ENCODE measurements around the gene SZT2.
"Not testable (repeated sequence)": the region's sequence is repeated elsewhere in the genome, so short reads cannot be mapped to it uniquely, and the experiment has no call there.

Gene SZT2

DNA sequence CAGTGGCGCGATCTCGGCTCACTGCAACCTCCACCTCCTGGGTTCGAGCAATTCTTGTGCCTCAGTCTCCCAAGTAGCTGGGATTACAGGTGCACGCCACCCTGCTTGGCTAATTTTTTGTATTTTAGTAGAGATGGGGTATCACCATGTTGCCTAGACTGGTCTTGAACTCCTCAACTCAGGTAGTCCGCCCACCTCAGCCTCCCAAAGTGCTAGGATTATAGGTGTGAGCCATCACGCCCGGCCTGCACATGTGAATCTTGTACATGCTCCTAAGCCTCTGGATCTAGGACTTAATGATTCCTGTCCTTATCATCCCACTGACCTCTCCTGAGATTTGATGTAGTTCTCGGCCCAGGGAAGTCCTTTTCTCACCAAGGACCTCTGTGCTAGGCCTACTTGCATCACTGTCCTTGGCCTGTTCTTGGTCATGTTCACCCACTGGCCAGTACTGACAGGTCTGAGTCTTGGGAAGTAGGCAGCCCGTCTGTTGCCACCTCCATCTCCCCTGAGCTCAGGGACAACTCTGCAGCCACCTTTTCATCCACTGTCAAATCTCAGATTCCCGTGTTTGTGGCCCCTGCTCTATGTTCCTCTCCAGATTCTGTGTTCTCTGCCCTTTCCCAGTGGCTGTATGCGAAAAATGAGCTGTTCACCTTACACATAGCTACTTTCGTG is 54.6 kb downstream of the SZT2 start:
- no peak for DNase-seq

DNA sequence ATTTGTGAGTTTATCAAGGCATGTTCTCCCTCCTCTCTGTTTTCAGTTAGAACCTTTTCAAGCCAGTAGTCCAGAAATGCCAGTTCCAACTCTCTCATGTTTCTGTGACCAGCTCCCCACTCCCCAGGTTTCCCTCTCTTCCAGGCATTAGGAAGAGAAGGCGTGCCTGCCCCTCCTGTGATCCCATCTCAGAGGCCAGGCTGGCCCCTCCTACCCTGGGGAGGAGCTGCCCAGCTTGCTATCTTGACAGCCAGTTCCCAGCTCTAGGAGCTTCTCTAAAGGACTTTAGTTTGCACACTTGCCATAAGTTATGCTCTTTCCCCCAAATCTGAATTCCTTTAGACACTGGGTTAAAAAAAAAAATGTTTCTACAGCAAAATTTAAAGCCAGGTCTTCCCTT is 55.1 kb downstream of the SZT2 start:
- no peak for DNase-seq

DNA sequence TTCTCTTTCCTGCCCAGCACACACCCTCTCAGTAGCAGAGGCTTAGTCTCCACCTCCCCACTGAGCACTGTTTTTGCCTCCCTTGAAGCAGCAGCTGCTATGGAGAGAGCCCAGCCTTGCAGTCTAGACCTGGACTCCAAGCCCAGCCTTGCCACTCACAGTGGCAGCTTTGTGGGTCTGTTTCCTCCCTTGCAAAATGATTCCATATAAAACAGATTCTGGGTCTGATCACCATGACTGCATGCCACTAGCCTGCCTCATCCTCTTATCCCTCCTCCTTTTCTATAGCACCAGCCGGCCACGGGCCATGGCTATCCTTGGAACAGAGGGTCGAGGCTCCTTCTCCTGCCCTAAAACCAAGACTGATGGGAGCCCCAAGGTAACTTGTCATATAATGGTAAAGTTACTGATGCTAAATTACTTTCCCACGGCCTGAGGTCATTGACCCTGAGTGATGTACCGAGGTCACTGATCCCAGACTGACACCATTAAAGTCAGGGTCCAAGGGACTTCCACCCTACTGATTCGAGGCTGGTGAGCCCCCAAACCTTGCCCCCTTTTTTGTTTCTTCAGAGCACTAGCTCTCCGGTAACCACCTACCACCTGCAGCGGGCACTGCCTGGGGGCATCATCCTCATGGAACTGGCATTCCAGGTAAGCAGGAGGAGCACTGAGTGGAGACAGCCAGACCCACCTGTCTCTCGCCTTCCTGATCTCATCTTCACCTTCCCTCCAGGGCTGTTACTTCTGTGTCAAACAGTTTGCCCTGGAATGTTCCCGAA is 56.1 kb downstream of the SZT2 start:
- no peak for DNase-seq

DNA sequence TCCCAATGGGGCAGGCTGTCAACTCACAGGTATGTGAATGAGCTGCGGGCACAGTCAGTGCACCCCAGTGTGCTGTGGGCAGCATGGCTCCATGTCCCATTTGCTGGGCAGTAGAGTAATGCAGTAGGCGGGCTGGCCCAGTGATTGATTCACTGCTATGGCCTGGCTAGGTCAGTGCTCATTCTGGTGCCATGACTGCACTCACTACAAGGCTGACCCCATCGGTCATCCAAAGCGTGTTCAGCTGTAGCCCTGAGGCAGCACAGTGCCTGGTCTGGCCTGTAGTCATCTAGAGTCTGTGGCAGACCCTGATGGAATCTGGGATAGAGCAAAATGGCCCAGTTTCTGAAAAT is 56.7 kb downstream of the SZT2 start:
- no peak for DNase-seq

DNA sequence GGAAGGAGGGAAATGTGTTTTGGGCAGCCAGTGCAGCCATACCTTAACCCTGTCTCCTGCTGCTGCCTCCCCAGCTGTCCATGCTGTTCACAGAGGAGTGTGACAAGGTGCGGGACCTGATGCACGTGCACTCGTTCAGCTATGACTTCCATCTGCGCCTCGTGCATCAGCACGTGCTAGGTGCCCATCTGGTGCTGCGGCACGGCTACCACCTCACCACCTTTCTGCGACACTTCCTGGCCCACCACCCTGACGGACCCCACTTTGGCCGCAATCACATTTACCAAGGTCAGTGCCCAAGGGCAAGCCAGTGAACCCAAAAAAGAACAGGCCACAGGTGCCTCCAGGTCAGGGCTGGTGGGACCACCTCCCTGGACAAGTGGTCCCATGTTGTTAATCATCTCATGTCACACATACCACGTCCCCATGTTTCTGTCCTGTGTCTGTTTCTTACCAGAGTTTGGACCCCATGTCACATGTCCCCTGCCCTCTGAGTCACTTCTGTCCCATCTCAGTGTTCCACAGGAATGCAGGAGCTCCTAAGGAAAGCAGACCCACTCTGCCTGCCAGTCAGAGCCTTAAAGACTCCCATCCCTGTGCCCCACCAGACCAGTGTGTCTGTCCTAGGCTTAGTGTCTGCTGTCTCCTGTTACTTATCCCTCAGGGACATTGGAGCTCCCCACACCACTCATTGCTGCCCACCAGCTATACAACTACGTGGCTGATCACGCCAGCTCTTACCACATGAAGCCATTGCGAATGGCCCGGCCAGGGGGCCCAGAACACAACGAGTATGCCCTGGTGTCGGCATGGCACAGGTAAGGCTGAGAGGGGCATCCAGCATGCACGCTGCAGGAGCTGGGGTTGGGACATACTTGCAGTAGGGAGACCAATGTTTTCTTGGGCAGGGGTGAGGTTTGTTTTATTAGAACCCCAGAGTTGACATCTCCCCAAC is 57.5 kb downstream of the SZT2 start:
- no peak for DNase-seq

DNA sequence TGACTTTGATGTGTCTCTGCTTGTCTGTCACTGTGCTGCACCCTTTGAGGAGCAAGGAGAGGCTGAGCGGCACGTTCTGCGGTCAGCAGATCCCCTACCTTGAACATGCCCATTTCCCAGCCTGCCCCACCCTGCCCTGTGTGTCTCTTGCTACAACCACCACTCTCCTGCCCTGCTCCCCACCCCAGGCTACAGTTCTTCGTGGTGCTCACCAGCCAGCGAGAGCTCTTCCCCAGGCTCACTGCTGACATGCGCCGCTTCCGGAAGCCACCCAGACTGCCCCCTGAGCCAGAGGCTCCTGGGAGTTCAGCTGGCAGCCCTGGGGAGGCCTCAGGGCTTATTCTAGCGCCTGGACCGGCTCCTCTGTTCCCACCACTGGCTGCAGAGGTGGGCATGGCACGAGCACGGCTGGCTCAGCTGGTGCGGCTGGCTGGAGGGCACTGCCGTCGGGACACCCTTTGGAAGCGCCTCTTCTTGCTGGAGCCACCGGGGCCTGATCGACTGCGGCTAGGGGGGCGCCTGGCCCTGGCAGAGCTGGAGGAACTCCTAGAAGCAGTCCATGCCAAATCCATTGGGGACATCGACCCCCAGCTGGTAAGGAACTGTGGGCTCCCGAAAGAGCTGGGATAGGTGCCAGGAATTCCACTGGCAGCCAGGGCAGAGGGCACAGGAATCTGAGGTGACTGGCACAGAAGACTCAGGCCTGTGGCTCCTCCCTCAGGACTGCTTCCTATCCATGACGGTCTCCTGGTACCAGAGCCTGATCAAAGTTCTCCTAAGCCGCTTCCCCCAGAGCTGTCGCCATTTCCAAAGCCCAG is 58.4 kb downstream of the SZT2 start:
- DNase-seq = no peak

DNA sequence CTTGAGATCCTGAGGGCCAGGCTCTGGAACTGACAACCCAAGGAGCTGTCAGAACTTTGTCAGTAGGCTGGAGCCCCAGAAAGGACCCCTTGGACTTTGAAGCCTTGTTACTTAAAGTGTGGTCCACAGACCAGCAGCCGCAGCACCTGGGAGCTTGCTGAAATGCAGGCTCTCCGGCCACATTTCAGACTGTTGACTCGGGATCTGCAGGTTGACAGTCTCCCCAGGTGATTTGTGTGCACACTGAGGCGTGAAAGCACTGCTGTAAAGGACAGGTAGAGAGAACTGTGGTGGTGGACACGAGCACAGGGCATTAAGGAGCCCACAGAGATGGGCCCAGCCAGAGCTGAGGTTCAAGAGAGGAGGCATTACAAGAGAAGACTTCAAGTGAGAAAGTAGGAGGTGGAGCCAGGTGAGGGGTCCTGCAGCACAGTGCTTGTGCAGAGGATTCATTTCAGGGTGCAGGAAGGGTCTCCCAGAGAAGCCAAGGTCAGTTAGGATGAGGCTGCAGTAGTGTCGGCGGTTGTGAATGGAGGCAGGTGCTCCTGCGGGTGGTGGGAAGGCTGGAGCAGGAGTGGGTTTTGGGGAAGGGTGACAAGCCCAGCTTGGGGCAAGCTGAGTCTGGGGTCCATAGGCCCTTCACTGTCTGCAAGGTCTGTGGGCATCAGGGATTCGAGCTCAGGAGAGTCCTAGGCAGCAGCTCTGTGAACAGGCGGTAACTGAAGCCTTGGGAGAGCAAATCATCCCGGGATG is 59.4 kb downstream of the SZT2 start:
- no peak for DNase-seq

DNA sequence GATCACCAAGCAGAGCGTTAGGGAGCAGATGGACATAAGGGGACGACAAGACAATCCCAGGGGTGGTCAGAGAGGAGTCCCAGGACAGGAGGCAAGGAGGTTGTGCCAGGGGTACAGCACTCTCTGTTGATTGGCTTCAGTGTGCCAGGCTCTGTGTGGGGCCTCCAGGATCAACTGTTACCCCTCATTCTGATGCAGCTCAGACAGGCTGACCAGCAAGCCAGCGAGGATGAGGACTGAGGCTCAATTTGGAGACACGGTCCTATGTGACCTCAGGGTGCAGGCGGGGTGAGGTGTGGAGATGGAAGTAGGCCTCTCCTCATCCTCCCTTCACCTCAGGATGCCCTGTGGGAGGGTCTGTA is 60.0 kb downstream of the SZT2 start:
- DNase-seq = no peak

DNA sequence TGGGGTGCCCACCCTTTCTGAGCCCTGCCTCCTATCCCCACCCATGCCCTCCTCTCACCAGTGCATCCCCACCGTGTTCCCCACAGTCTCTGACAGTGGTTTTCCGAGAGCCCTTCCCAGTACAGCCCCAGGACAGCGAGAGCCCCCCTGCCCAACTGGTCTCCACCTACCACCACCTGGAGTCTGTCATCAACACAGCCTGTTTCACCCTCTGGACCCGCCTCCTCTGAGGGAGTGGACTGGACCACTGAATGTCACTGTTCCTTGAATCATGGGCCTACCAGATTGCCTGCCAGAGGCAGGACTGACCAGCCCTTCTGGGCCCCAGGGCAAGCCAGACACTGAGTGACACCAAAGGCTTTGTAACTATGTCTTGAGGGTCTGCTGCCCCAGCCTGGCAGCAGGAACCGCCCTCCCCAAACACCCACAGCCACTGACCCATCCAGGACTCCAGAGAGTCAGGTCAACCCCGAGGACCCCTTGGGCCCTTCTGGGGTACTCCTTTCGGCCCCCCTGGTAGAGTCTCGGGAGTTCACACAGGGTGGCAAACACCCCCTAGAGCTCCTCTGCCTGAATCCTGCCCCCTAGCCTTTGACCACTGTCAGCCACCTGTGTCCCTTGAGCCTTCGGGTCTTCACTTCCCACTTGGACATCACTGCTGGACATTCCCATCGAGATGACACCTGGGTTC is 60.7 kb downstream of the SZT2 start:
- no peak for DNase-seq

DNA sequence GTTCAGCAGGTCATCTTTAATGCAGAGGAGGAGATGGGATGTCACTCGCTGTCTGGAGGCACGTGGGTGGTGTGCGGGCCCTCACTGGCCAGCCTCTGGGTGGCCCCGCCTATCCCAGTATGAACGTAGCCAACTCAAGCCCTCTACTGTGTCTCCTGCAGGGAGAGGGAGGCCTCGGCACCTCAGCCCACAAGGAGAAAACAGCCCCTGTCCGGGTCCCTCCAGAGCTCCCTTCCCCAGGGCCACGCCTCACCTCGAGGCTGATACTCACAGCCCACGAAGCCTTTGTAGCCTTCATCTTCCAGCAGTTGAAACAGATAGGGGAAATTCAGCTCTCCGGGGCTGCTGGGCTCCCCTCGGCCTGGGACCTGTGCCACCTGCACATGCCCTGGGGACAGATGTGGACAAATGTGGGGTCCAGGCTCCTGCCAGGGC is 61.5 kb downstream of the SZT2 start:
- DNase-seq = no peak

DNA sequence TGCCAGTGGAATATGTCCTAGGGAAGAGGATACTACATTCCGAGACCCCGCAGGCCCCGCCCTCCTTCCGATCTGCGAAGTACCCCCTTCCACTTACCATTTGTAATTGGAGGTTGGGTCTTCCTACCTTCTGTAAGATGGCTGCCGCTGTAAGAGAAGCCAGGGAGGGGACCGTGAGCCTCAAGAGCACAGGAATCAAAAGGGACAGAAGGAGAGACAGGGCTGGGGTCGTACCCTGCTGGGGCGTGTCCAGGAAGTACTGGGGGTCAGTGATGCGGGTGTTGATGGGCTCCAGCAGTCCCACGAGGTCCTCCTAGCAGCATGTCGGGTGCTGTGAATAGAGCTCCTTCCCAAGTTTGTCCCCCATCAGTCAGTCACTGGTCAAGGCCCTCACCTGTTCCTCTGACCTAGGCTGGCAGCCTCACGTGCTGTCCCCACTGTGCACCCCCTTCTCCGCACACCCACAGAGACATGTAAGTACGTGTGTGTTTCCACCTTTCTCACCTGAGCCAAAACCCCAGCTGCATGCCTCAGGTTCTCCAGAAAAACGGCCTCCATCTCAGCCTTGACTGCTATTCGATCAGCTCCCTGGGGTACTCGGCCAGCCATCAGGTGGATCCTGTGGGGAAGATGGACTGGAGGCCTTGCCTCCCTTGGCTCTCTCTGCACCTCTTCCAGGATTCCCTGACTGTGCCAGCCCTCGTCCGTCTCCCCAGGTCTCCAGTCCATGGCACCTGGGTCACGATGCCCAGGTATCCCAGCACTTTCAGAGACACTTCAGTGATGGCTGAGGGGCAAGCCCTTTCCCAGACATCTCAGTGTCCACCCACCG is 62.2 kb downstream of the SZT2 start:
- DNase-seq = no peak

DNA sequence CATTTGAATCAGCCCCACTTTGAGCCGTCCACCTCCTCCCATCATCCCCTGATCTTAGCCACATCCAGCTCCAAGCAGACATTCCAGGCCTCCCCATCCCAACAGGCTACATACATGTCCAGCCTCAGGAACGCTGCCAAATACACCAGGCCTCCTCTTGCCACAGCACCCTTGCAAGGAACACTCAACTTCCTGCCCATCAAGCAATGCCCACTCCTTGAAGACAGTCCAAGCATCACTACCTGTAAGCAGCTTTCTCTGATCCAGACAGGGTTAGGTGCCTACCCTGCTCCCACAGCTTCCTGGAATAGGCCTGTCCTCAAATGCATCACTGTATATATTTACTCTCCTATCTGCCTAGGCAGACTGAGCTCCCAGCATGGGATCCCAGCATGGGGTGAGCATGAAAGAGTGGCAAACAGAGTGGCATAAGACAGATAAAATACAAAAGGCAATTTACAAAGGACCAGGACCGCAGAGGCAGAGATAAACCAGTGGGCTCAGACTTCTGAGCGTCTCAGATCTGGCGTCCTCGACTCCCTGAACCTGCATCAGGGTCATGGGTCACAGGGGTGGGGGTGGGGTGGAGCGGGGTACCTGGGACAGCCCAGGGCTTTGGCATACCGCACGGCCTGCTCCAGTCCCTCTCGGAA is 63.2 kb downstream of the SZT2 start:
- no peak for DNase-seq

DNA sequence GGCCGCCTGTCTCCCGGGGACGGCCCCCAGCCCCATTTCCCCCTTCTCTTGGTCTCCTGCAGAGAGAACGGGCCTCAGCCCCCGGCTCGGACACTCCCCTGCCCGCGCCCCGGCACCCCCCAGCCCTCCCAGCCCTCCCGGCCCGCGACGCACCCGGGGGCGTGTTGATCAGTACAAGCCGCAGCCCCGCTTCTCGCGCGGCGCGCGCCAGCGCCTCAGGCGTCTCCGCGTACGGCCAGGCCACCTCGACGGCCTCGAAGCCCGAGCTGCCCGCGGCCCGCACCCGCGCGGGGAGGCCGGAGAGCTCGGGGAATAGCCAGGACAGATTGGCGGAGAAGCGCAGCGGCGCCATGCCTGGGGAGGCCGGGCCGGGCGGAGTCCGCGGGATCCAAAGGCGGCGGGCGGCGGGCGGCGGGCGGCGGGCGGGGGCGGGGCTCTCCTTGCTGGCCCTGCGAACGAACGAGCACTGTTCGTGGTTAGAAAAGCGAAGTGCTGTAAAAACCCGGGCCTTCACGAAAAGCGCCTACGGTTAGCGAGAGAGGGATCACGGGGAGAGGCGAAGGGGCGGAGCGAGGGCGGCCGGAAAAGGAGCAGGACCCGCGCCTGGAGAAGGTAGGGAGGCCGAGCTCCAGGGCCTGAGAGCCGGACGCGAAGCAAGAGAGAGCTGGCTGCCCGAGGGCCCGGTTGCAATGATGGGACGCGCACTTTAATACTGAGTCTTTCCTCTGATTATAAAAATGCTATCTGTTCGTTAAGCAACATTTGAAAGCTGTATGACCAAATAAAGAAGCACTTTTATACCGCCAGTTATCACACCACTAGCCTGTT is 64.0 kb downstream of the SZT2 start, which contains the start of gene HYI:
TSS of gene HYI (minus strand) at position 490 of the 828 bp plus-strand sequence. CDS start at position 352, 138 bp downstream.
- peak; percentile 68 to 72 for DNase-seq

DNA sequence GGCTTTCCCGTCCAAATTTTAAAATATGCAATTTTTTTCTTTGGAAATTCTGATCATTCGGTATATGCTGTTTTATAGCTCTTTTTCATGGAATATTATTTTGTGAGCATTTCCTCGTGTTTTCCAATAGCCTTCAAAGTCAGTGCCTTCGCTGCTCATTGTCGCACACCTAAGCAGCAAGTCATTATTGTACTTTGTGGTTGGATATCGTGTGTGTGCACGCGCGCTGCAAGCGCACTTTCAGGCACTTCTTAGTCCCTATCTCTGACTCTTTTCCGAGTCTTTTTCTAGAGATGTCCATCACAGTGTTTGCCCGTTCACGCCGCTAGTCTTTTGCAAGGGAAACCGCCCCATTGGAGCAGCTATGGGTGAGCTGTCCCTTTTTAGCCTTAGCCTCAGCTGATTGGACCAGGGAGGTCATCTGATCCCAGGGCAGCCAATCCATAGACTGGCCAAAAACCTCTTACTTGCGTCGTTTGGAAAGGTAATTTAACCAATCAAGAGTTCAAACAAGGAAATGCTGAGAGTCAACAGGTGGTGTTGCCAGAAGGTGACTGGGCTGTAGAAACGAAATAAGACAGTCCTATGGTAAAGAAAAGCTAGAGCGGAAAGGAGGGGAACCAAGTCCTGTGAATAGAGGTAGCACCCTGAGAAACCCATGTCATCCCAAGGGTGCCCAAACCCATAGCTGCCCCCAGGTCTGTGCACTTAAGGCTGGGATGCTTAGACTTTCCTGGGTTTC is 64.7 kb downstream of the SZT2 start:
- peak; percentile 73 to 78 for DNase-seq

DNA sequence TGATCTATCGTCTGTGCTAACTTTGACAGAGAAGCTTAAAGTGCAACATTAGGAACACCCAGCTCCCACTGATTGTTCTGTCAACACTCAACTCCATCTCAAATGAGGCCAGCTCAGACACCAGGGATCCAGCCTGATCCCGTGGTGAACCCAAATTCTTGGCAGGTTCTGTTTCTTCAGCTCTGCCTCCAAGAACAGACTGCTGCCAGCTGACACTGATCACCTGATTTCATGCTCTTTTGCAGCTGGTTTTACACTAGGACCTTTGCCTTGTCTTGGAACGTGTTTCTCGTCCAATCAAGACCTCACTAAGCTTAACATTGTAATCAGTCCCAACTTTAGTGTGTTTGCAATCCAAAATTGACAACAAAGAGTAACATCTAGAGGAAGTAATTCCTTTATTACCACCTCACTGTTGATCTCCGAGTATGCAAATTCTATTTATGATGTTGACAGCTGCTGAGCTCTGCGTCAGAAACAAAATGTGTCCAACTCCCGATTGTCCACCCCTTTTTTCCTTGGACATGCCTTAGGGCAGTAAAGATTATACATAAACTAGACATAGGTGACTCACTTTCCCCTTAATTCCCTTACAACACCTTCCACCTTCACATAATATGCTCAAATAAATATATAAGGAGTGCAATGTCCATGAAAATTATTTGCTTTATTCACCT is 65.7 kb downstream of the SZT2 start:
- DNase-seq = no peak

DNA sequence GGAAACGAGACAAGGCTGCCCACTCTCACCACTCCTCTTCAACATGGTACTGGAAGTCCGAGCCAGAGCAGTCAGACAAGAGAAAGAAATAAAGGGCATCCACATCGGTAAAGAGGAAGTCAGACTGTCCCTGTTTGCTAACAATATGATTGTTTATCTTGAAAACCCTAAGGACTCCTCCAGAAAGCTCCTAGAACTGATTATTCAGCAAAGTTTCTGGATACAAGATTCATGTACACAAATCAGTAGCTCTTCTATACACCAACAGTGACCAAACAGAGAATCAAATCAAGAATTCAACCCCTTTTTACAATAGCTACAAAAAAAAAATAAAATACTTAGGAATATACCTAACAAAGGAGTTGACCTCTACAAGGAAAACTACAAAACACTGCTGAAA is 68.7 kb downstream of the SZT2 start:
- not testable (repeated sequence) for DNase-seq

DNA sequence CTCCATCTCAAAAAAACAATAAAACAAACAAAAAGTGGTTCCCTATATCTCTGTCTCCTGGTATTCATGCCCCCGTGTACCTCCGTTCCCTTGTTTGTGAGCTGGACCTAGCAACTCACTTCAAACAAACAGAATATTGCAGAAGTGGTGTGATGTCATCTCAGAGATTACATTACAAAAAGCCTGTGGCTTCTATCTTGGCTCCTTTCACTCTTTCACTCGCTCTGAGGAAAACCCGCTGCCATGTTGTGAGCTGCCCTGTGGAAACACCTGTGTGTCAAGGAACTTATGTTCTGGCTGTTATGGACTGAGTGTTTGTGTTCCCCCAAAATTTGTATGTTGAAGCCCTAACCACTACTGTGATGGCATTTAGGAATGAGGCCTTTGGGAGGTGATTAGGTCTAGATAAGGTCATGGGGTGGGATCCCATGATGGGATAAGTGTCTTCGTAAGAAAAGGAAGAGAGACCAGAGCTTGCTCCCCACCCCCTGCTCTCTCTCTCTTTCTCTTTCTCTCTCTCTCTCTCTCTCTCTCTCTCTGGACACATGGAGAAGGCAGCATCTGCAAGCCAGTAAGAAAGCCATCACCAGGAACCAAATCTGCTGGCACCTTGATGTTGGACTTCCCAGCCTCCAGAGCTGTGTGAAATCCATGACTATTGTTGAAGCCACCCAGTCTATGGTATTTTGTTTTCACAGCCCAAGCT is 71.4 kb downstream of the SZT2 start:
- no peak for DNase-seq
